Neural cell (in vitro differentiated cells): ENCODE measurements around the gene DBN1. TPM values are rescaled to one million over a fixed set of nuclear protein-coding genes. Genes with fewer than 3 reads are reported as not detected.

Experiments used
- H2AFZ ChIP-seq: fragments of 200-600, 300-800 bp; sonication (generic), shearing (Covaris generic); 2 replicates; pipeline ENCODE4 v1.6.0; 2014; ENCODE audit warnings: low read depth, mild to moderate bottlenecking, antibody characterized with exemption, low read length, moderate library complexity
- H3F3A ChIP-seq: fragments of 200-600 bp; shearing (Covaris generic); 2 replicates; pipeline ENCODE4 v1.6.1; 2016; ENCODE audit warnings: mild to moderate bottlenecking, moderate library complexity, mixed read lengths, antibody characterized with exemption, low read length; ENCODE audit not compliant: insufficient read depth, poor library complexity, severe bottlenecking
- H3K27ac ChIP-seq: fragments of 200-600, 300-800 bp; sonication (generic), shearing (Covaris generic); 2 replicates; pipeline ENCODE4 v1.5.1; 2014; ENCODE audit warnings: mild to moderate bottlenecking, low read length, moderate library complexity
- H3K27me3 ChIP-seq: fragments of 300-800, 200-600 bp; sonication (generic), shearing (Covaris generic); 2 replicates; pipeline ENCODE4 v1.6.0; 2014; ENCODE audit warnings: mild to moderate bottlenecking, low read depth, low read length, moderate library complexity; ENCODE audit not compliant: insufficient read depth
- H3K36me3 ChIP-seq: fragments of 300-800, 200-600 bp; sonication (generic), shearing (Covaris generic); 2 replicates; pipeline ENCODE4 v1.5.1; 2014; ENCODE audit warnings: mild to moderate bottlenecking, antibody characterized with exemption, low read length, moderate library complexity; ENCODE audit not compliant: insufficient read depth
- H3K4me2 ChIP-seq: fragments of 300-800, 200-600 bp; sonication (generic), shearing (Covaris generic); 2 replicates; pipeline ENCODE4 v1.6.0; 2014; ENCODE audit warnings: mild to moderate bottlenecking, low read length
- H3K4me3 ChIP-seq: fragments of 300-800, 200-600 bp; sonication (generic), shearing (Covaris generic); 2 replicates; pipeline ENCODE4 v1.5.1; 2014; ENCODE audit warnings: mild to moderate bottlenecking, low read length, moderate library complexity
- H3K79me2 ChIP-seq: fragments of 200-600 bp; shearing (Covaris generic); replicated peaks from 2 replicates; pipeline ENCODE4 v1.6.0; 2014; ENCODE audit warnings: mild to moderate bottlenecking, low read length, moderate library complexity; ENCODE audit not compliant: insufficient read depth
- H3K9ac ChIP-seq: fragments of 300-800, 200-600 bp; sonication (generic), shearing (Covaris generic); 2 replicates; pipeline ENCODE4 v1.6.1; 2016; ENCODE audit warnings: mild to moderate bottlenecking, low read length, mixed read lengths
- H3K9me2 ChIP-seq: fragments of 200-600 bp; shearing (Covaris generic); 2 replicates; pipeline ENCODE4 v1.6.1; 2016; ENCODE audit warnings: mild to moderate bottlenecking, low read length, mixed read lengths; ENCODE audit not compliant: insufficient read depth
- H3K9me3 ChIP-seq: fragments of 200-600, 300-800 bp; sonication (generic), shearing (Covaris generic); 2 replicates; pipeline ENCODE4 v1.6.1; 2016; ENCODE audit warnings: mild to moderate bottlenecking, mixed run types, low read length, moderate library complexity, mixed read lengths
- H4K20me1 ChIP-seq: fragments of 200-600 bp; shearing (Covaris generic); 2 replicates; pipeline ENCODE4 v1.6.1; 2016; ENCODE audit warnings: mild to moderate bottlenecking, mixed run types; ENCODE audit not compliant: insufficient read depth
- CTCF ChIP-seq: fragments of 450-650 bp; IDR thresholded peaks from 2 replicates; pipeline ENCODE4 v1.5.1; 2014; ENCODE audit warnings: antibody characterized with exemption, mild to moderate bottlenecking, moderate library complexity; ENCODE audit not compliant: poor library complexity, severe bottlenecking
- EP300 ChIP-seq: fragments of 450-650 bp; conservative IDR thresholded peaks from 2 replicates; pipeline ENCODE4 v1.6.1; 2014; ENCODE audit warnings: antibody characterized with exemption, mild to moderate bottlenecking, moderate library complexity; ENCODE audit not compliant: poor library complexity, severe bottlenecking
- EZH2 ChIP-seq: fragments of 200-600, 300-800 bp; shearing (Covaris generic), sonication (generic); IDR thresholded peaks from 2 replicates; pipeline ENCODE4 v1.6.1; 2014; ENCODE audit warnings: antibody characterized with exemption, low read length, borderline replicate concordance, mild to moderate bottlenecking; ENCODE audit not compliant: insufficient read depth, poor library complexity, severe bottlenecking
- MXI1 ChIP-seq: fragments of 450-650 bp; conservative IDR thresholded peaks from 2 replicates; pipeline ENCODE4 v1.6.1; 2014; ENCODE audit warnings: antibody characterized with exemption, mild to moderate bottlenecking; ENCODE audit not compliant: poor library complexity, severe bottlenecking
- POLR2AphosphoS5 ChIP-seq: IDR thresholded peaks from 2 replicates; pipeline ENCODE4 v1.6.1; 2012
- RAD21 ChIP-seq: fragments of 450-650 bp; conservative IDR thresholded peaks from 2 replicates; pipeline ENCODE4 v1.6.1; 2014; ENCODE audit warnings: antibody characterized with exemption, mild to moderate bottlenecking, moderate library complexity
- REST ChIP-seq: IDR thresholded peaks from 2 replicates; pipeline ENCODE4 v1.6.1; 2012; ENCODE audit warnings: borderline replicate concordance
- SMC3 ChIP-seq: fragments of 450-650 bp; conservative IDR thresholded peaks from 2 replicates; pipeline ENCODE4 v1.6.1; 2014; ENCODE audit warnings: antibody characterized with exemption, mild to moderate bottlenecking, moderate library complexity; ENCODE audit not compliant: poor library complexity
- TAF1 ChIP-seq: IDR thresholded peaks from 2 replicates; pipeline ENCODE4 v1.6.1; 2012; ENCODE audit warnings: low read depth
- polyA plus RNA-seq: library from polyadenylated mRNA; depleted of rRNA; stranded (reverse); fragments of >200 nt; gene quantifications from 2 replicates; pipeline ENCODE4 v1.2.3, GENCODE V29; 2014

The DBN1 gene
- polyA plus RNA-seq, 1 donor from 2014 or later, result 319 TPM

- Histone ChIP-seq H4K20me1 (no peaks in the 10 kb centered on the region), H3K4me3 (no peak overlapping the region), H3K36me3 (no peaks in the 10 kb centered on the region), H3K4me2 (no peak overlapping the region), H3K79me2 (no peaks in the 10 kb centered on the region), H2AFZ (no peak overlapping the region), H3K9me2 (no peaks in the 10 kb centered on the region), H3F3A (no peaks in the 10 kb centered on the region), H3K27me3 (no peaks in the 10 kb centered on the region), H3K9ac (no peak overlapping the region), H3K9me3 (no peaks in the 10 kb centered on the region), H3K27ac (no peak overlapping the region)
- TF ChIP-seq MXI1 (no peak), EP300 (no peak), CTCF (no peak), TAF1 (no peak), REST (no peak)
Observed at GRCh38 chr5:177478711-177479646, 5.5 kb upstream of the DBN1 start.

GRCh38 chr5:177477701-177478477, 4.5 kb upstream of the DBN1 start:
- Histone ChIP-seq H3K27ac (no peak overlapping the region), H3K79me2 (peaks cover under 1% of the 10 kb centered on the region), H3K36me3 (no peaks in the 10 kb centered on the region), H3F3A (no peaks in the 10 kb centered on the region), H3K27me3 (no peaks in the 10 kb centered on the region), H3K9me3 (no peaks in the 10 kb centered on the region), H3K4me3 (no peak overlapping the region), H3K4me2 (no peak overlapping the region), H3K9ac (no peak overlapping the region), H2AFZ (no peak overlapping the region), H4K20me1 (no peaks in the 10 kb centered on the region), H3K9me2 (no peaks in the 10 kb centered on the region)
- TF ChIP-seq EP300 (no peak), SMC3 (no peak), RAD21 (no peak), EZH2 (no peak), POLR2AphosphoS5 (no peak), MXI1 (no peak), TAF1 (no peak), REST (no peak)
